ENCODE results near the gene GGT6.

GGT6 gene

DNA sequence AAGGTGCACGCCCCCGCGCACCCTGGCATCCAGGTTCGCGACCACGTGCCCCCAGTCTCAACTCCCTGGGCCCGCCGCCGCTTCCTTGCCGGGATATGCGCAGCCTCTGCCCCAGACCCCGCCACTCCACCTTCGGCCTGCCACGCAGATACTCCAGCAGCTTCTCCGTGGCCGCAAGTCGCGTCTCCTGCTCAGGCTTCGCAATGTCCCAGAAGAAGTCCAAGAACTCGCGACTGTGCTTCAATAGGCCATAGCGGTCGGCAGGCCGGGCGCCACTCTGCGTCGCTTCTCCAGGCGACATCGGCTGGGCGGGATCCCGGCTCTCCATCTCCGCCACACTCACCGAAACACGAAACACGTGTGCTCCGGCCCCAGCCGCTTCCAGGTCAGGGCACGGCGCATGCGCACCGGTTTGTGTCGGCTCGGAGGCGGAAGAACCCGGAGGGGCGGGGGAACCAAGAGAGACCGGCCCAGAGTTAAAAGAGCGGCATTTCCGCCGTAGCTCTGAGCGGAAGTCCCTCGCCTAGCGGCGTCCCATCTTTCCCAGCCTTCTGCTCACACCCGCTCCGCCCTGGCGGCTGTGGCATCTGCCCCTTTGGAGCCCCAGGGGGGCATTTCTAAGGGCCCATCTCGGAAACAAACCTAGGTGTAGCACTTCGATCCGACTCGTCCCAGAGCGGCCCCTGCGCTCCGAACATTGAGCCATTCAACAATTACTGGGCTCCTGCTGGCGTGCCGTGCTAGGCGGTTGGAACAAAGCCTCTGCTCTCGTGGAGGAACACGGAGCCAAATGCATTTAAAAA lies 5.2 kb downstream of the GGT6 start, which contains the start of gene MYBBP1A:
Gene MYBBP1A, minus strand, starts transcription at position 388 of the 803 bp plus-strand sequence. Its CDS starts 60 bp downstream, at position 328.
- Histone ChIP-seq H3K4me1 (ENCODE audit: control insufficient read depth, insufficient read depth, low read length) (peaks cover 25% of the 10 kb centered on the region), H3K27ac (ENCODE audit: insufficient read depth, low read depth, low read length, poor library complexity, severe bottlenecking) (peak within 1 kb of the TSS; percentile 89)
- WGBS, 2 experiments, result 1% methylated on average over 69 of the region's 69 CpGs

DNA sequence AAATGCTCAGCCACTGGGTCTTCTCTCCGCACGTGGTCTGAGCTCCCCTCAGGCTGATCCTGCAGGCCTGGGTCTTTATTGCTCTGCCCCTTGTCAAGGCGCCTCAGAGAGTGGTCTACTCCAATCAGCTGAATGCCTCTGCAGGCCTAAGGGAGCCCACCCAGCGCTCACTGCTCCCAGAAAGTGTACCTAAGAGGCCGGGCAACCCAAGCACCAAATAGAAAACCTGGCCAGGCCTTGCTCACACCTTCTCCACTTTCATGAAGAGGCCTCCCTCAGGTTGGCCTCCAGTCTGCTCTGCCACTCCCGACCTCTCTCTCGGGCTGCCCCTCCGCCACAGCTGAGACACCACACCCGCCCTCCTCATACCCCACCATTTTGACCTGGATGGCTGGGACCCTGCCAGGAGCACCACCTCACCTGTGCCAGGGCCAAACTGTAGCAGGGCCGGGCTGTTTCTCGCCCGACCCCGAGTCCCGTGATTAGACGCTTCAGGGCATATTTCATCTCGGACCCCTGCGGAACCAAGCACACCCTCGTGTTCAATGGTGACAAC lies 5.9 kb downstream of the GGT6 start:
- Histone ChIP-seq H3K27ac (ENCODE audit: insufficient read depth, low read depth, low read length, poor library complexity, severe bottlenecking) (no peak overlapping the region), H3K4me1 (ENCODE audit: control insufficient read depth, insufficient read depth, low read length) (peaks cover 22% of the 10 kb centered on the region), H3K9me3 (ENCODE audit: control insufficient read depth, low read length) (no peaks in the 10 kb centered on the region), H3K4me3 (ENCODE audit: insufficient read depth, low read depth, low read length) (peak overlapping the region; percentile 80), H3K27me3 (ENCODE audit: control insufficient read depth, insufficient read depth, low read length, poor library complexity, severe bottlenecking) (no peaks in the 10 kb centered on the region), H3K36me3 (ENCODE audit: control insufficient read depth, insufficient read depth, low read length) (peaks cover 22% of the 10 kb centered on the region)
- WGBS, 2 experiments, result 12 to 13% methylated on average over 18 of the region's 18 CpGs

More for the DNA sequence above, 5.2 kb downstream of the GGT6 start, which contains the start of gene MYBBP1A:
- no peaks in the 10 kb centered on the region for H3K9me3 ChIP-seq (ENCODE audit: control insufficient read depth, low read length)
- peak within 1 kb of the TSS; percentile 80 for H3K4me3 ChIP-seq (ENCODE audit: insufficient read depth, low read depth, low read length)
- H3K36me3 ChIP-seq (ENCODE audit: control insufficient read depth, insufficient read depth, low read length), result peaks cover 15% of the 10 kb centered on the region
- no peaks in the 10 kb centered on the region for H3K27me3 ChIP-seq (ENCODE audit: control insufficient read depth, insufficient read depth, low read length, poor library complexity, severe bottlenecking)

DNA sequence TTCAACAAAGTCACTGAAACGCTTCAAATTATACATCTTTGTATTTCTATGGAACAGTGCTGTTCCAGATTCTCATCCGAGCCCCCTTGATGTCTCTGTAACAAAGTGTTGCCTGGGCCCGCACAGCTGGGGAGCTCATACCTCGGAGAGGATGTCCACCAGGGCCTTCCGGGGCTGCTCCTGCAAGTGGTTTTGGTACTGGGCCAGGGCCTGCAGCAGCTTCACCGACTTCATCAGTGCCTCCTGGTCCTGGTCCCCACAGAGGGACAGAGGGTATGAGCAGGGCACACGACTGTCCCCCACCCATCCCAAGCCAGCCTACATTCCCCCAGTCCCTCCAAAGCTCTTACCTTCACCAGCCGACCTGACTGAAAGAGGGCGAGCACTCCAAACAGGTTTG lies 6.7 kb downstream of the GGT6 start:
- Histone ChIP-seq H3K36me3 (ENCODE audit: control insufficient read depth, insufficient read depth, low read length) (peaks cover 23% of the 10 kb centered on the region), H3K4me1 (ENCODE audit: control insufficient read depth, insufficient read depth, low read length) (peaks cover 16% of the 10 kb centered on the region), H3K9me3 (ENCODE audit: control insufficient read depth, low read length) (no peaks in the 10 kb centered on the region), H3K27me3 (ENCODE audit: control insufficient read depth, insufficient read depth, low read length, poor library complexity, severe bottlenecking) (no peaks in the 10 kb centered on the region), H3K27ac (ENCODE audit: insufficient read depth, low read depth, low read length, poor library complexity, severe bottlenecking) (no peak overlapping the region), H3K4me3 (ENCODE audit: insufficient read depth, low read depth, low read length) (no peak overlapping the region)
- WGBS, 2 experiments, result 88 to 92% methylated on average over 9 of the region's 9 CpGs

DNA sequence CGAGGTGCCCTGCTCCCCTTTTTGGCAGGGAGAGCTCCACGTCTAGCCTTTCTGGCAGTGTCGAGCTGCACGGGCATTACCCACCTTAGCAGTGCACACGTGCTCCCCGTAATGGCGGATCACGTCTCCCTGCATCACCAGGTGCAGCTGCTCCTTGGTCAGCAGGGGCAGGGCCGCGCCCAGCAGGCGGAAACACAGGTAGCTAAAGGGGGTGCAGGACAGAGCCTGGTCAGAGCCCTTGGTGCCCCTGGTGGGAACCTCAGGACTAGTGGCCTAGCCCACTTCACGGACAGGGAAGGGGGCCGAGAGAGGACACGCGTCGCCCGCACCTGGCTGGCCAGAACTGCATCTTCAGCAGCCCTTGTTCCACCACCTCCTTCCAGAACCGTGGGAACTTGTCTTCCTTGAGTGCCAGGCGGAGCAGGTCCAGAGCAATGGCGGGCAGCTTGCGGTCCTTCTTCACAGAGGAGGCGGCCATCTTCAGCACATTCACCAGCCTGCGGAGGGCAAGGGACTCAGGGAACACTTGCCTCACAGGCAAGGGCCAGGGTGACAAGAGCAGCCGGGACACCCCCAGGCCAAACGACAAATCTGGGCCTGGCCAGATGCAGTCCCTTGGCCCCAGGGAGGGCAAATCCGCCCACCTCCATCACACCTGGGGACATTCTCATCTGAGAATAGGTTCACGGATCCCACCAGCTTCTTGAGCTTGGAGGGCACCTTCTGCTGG lies 8.4 kb downstream of the GGT6 start:
- no peak overlapping the region for H3K4me3 ChIP-seq (ENCODE audit: insufficient read depth, low read depth, low read length)
- H3K9me3 ChIP-seq (ENCODE audit: control insufficient read depth, low read length), result no peaks in the 10 kb centered on the region
- WGBS, 2 experiments, result 94 to 95% methylated on average over 27 of the region's 27 CpGs
- peaks cover 26% of the 10 kb centered on the region for H3K36me3 ChIP-seq (ENCODE audit: control insufficient read depth, insufficient read depth, low read length)
- H3K27ac ChIP-seq (ENCODE audit: insufficient read depth, low read depth, low read length, poor library complexity, severe bottlenecking), result no peak overlapping the region
- no peaks in the 10 kb centered on the region for H3K27me3 ChIP-seq (ENCODE audit: control insufficient read depth, insufficient read depth, low read length, poor library complexity, severe bottlenecking)
- H3K4me1 ChIP-seq (ENCODE audit: control insufficient read depth, insufficient read depth, low read length), result peaks cover 16% of the 10 kb centered on the region

GRCh38 chr17:4551141-4551540 lies 9.2 kb downstream of the GGT6 start:
- H3K9me3 ChIP-seq (ENCODE audit: control insufficient read depth, low read length), result no peaks in the 10 kb centered on the region
- 86 to 88% methylated on average over 8 of the region's 8 CpGs for WGBS, 2 experiments
- peaks cover 14% of the 10 kb centered on the region for H3K4me1 ChIP-seq (ENCODE audit: control insufficient read depth, insufficient read depth, low read length)
- H3K4me3 ChIP-seq (ENCODE audit: insufficient read depth, low read depth, low read length), result no peak overlapping the region
- H3K36me3 ChIP-seq (ENCODE audit: control insufficient read depth, insufficient read depth, low read length), result peaks cover 26% of the 10 kb centered on the region
- H3K27me3 ChIP-seq (ENCODE audit: control insufficient read depth, insufficient read depth, low read length, poor library complexity, severe bottlenecking), result no peaks in the 10 kb centered on the region
- no peak overlapping the region for H3K27ac ChIP-seq (ENCODE audit: insufficient read depth, low read depth, low read length, poor library complexity, severe bottlenecking)

- no peak overlapping the region for H3K4me3 ChIP-seq (ENCODE audit: insufficient read depth, low read depth, low read length)
- H3K4me1 ChIP-seq (ENCODE audit: control insufficient read depth, insufficient read depth, low read length), result peaks cover 11% of the 10 kb centered on the region
- no peaks in the 10 kb centered on the region for H3K9me3 ChIP-seq (ENCODE audit: control insufficient read depth, low read length)
- WGBS, 2 experiments, result 96% methylated on average over 16 of the region's 16 CpGs
- peaks cover 26% of the 10 kb centered on the region for H3K36me3 ChIP-seq (ENCODE audit: control insufficient read depth, insufficient read depth, low read length)
- H3K27ac ChIP-seq (ENCODE audit: insufficient read depth, low read depth, low read length, poor library complexity, severe bottlenecking), result no peak overlapping the region
- no peaks in the 10 kb centered on the region for H3K27me3 ChIP-seq (ENCODE audit: control insufficient read depth, insufficient read depth, low read length, poor library complexity, severe bottlenecking)
Observed at GRCh38 chr17:4550534-4551039, 9.8 kb downstream of the GGT6 start.

DNA sequence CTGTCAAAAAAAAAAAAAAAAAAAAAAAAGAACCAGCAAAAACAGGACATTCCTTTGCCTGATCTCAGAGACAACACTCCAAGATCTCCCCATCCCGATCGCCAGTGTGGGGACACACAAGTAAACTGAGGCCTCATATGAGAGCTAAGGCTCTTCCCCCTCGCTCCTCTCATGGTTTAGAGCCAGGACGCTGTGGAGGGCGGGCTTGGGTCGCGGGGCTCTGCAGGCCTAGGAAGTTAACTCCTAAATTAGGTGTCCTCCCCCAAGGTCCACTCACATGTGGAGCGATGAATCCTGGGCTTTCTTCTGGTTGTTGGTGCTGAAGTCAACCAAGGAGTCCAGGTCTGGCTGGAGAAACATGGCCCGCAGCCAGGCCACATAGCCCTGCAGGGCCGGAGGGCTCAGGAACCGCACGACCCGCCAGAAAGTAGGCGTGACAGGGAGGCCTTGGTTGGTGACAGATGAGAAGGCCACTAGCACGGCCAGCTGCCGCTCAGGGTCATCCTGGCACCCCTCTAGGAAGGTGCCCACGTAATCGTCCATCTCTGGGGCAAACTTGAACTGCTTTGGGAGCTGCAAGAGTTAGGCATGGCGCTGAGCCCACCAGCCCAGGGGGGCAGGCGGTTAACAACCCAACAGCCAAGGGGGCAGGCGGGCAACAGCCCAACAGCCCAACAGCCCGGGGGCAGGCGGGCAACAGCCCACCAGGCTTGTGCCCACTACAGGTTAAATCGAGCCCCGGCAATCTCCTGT lies 10.4 kb downstream of the GGT6 start:
- Histone ChIP-seq H3K9me3 (ENCODE audit: control insufficient read depth, low read length) (no peaks in the 10 kb centered on the region), H3K27me3 (ENCODE audit: control insufficient read depth, insufficient read depth, low read length, poor library complexity, severe bottlenecking) (no peaks in the 10 kb centered on the region), H3K36me3 (ENCODE audit: control insufficient read depth, insufficient read depth, low read length) (peaks cover 26% of the 10 kb centered on the region), H3K4me3 (ENCODE audit: insufficient read depth, low read depth, low read length) (no peak overlapping the region), H3K4me1 (ENCODE audit: control insufficient read depth, insufficient read depth, low read length) (peaks cover 11% of the 10 kb centered on the region), H3K27ac (ENCODE audit: insufficient read depth, low read depth, low read length, poor library complexity, severe bottlenecking) (no peak overlapping the region)
- 94 to 96% methylated on average over 25 of the region's 25 CpGs for WGBS, 2 experiments

GRCh38 chr17:4548721-4549531 lies 11.5 kb downstream of the GGT6 start:
- H3K4me3 ChIP-seq (ENCODE audit: insufficient read depth, low read depth, low read length), result no peak overlapping the region
- peaks cover 26% of the 10 kb centered on the region for H3K36me3 ChIP-seq (ENCODE audit: control insufficient read depth, insufficient read depth, low read length)

DNA sequence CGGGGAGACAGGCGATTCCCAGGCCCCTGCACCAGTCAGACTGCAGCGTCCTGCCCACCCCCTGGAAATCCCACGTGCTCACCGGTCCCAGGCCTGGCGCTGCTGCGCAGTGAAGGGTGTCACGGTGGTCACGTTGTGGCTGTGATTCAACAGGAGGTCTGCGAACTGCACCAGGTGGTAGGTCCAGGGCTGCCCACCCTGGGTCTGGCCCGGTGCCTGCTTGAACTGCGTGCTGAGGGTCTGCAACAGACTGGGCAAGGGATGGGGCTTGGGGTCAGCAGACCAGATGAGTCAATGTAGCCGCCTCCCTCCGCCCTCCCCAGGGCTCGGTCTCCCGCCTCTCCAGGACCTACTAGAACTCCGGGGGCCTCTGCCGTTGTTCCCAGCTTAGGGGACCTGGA lies 12.3 kb downstream of the GGT6 start:
- Histone ChIP-seq H3K27me3 (ENCODE audit: control insufficient read depth, insufficient read depth, low read length, poor library complexity, severe bottlenecking) (no peaks in the 10 kb centered on the region), H3K9me3 (ENCODE audit: control insufficient read depth, low read length) (no peaks in the 10 kb centered on the region), H3K36me3 (ENCODE audit: control insufficient read depth, insufficient read depth, low read length) (peaks cover 26% of the 10 kb centered on the region), H3K27ac (ENCODE audit: insufficient read depth, low read depth, low read length, poor library complexity, severe bottlenecking) (no peak overlapping the region), H3K4me3 (ENCODE audit: insufficient read depth, low read depth, low read length) (no peak overlapping the region), H3K4me1 (ENCODE audit: control insufficient read depth, insufficient read depth, low read length) (no peaks in the 10 kb centered on the region)
- WGBS, 2 experiments, result 95% methylated on average over 18 of the region's 18 CpGs

More at GRCh38 chr17:4548721-4549531, 11.5 kb downstream of the GGT6 start:
- H3K9me3 ChIP-seq (ENCODE audit: control insufficient read depth, low read length), result no peaks in the 10 kb centered on the region
- no peaks in the 10 kb centered on the region for H3K27me3 ChIP-seq (ENCODE audit: control insufficient read depth, insufficient read depth, low read length, poor library complexity, severe bottlenecking)
- peaks cover 3% of the 10 kb centered on the region for H3K4me1 ChIP-seq (ENCODE audit: control insufficient read depth, insufficient read depth, low read length)
- 93 to 94% methylated on average over 24 of the region's 24 CpGs for WGBS, 2 experiments
- H3K27ac ChIP-seq (ENCODE audit: insufficient read depth, low read depth, low read length, poor library complexity, severe bottlenecking), result no peak overlapping the region
